GM12873 (cell line): ENCODE measurements around the gene C16orf74.

Source experiments
- TF ChIP-seq, protein P1 (sequence below): IDR thresholded peaks from 2 replicates; pipeline ENCODE4 v1.5.1; 2012; ENCODE audit warnings: low read depth, mild to moderate bottlenecking, moderate library complexity, low read length, control low read depth; ENCODE audit not compliant: insufficient read depth; ENCODE audit errors: missing control alignments

C16orf74 gene

GRCh38 chr16:85697431-85697830 lies 53.5 kb downstream of the C16orf74 start:
- TF ChIP-seq, protein P1, sequence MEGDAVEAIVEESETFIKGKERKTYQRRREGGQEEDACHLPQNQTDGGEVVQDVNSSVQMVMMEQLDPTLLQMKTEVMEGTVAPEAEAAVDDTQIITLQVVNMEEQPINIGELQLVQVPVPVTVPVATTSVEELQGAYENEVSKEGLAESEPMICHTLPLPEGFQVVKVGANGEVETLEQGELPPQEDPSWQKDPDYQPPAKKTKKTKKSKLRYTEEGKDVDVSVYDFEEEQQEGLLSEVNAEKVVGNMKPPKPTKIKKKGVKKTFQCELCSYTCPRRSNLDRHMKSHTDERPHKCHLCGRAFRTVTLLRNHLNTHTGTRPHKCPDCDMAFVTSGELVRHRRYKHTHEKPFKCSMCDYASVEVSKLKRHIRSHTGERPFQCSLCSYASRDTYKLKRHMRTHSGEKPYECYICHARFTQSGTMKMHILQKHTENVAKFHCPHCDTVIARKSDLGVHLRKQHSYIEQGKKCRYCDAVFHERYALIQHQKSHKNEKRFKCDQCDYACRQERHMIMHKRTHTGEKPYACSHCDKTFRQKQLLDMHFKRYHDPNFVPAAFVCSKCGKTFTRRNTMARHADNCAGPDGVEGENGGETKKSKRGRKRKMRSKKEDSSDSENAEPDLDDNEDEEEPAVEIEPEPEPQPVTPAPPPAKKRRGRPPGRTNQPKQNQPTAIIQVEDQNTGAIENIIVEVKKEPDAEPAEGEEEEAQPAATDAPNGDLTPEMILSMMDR = no peak

- TF ChIP-seq, protein P1 = no peak
Observed at GRCh38 chr16:85696781-85697180, 54.1 kb downstream of the C16orf74 start.

DNA sequence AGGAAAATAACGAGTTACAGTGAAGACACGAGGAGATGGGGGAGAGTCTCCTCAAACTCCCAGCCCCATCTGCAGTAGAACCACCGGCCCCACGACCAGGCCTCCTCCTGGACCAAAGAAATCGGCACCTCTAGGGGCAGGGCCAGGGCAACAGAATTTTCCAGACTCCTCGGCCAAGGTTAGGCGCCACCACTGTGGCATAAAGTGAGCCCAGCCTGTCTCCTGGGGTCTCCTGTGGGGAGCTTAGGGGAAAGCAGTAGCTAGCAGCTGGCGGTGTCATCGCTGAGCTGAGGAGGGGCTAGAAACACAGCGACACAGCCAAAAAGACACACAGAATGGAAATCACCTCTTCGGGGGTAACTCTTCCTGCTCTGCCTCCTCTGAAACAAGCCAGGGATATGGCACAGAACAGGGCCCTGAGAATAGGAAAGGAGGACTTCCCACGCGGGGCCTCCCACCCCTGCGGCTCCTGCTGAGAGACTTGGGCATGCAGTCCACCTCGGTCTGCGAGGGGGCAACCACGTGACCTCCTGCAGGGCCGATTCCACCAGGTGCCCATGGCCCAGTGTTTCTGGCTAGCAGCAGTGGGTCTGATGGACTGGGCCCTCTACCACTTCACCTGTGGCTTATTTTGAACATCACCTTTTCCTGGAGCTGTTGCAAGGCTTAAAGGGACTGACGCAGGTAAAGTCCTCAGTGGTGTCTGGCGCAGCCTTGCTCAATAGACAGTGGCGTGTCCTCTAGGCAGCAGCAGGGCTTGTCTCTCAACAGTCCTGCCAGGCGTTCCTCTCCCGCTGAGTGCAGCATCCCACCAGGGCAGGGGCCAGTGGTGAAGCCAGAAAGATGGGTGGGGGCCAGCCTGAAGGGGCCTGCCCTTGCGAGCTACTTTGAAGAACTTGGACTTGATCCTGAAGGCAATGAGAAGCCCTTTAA lies 55.4 kb downstream of the C16orf74 start:
- TF ChIP-seq, protein P1 = no peak

DNA sequence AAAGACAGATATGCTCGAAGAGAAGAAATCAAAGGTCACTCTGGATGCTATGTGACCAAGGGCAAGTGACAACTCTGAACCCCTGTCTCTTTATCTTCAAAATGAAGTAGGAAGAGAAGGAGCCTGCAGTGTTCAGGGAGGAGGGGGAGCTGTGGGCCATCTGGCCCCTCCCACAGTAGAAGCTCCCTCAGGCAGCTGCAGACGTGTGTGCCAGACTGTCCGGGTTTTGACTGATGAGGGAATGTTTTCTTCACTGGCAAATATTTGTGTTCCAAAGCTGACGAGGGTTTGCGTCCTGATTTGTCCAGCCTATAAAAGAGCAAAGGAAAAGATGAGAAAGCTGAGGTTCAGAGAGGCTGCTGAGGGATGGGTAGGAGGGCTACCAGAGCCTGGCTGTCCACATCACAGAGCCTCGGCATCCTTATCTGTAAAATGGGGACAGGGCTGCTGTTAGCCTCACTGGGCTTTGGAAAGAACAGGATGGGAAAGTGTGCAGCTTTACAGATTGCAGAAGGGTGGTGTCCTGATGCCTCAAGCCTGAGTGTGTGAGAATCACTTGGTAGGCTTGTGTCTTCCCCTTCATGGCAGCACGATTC lies 60.3 kb downstream of the C16orf74 start:
- TF ChIP-seq, protein P1 = no peak

DNA sequence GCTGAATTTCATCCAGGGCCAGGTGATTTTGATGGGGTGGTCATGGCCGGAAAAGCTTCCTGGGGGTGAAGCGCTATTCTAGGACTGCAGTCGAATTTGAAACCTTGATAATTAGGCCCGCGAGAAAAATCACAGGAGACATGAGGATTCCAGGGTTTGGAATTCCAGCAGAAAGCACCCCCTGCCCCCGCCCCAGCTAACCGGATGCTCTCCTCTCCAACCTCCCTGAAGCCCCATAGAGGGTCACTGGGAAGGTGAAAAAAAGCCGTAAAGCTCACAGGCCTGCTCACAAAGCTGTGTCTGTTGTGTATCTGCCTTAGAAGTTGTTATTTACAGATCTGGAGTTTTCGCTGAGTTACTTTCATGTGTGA lies 61.0 kb downstream of the C16orf74 start:
- TF ChIP-seq, protein P1 = no peak

DNA sequence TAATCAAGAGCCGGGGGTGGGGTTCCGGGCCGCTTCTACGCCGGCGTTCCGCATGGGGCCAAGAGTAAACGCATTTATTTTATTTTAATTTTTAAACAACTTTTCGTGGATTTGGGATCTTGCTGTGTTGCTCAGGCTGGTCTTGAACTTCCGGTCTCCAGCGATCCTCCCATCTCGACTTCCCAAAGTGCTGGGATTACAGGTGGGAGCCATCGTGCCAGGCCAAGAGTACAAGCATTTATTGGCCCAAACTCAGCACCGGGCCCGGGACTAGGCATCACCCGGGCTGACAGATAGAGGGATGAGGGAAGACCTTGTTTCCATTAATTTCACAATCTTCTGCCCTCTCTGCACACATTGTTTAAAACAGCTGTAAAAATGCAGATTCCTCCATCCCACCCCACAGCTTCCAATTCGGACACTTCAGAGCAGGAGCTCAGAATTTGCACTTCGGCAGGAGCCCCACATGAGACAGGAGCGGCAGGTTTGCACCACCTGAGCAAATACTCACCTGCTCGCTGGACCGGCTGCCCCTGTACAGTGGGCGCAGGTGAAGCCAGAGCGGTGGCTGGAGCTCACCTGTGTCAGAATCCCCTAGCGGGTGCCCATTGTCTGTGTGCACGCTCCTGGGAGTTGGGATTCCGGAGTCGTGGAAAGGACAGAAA lies 61.5 kb downstream of the C16orf74 start:
- TF ChIP-seq, protein P1 = no peak
